ENCODE results near the gene ATXN7L3.

The ATXN7L3 gene

DNA sequence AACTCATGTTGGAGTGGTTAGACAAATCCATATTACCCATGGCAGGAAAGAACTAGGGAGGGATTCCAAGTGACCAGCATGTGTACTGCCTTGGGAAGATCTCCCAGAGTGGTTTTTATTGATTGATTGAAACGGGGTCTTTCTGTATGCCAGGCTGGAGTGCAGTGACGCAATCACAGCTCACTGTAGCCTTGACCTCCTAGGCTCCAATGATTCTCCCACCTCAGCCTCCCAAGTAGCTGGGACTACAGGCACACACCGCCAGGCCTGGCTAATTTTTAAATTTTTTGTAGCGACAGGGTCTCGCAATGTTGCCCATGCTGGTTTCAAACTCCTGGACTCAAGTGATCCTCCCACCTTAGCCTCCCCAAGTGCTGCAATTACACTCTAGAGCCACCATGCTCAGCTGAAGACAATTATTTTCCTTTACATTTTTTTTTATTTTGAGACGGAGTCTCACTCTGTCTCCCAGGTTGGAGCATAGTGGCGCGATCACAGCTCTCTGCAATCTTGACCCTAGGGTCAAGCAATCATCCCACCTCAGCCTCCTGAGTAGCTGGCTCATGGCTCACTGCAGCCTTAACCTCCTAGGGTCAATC, 15.4 kb downstream of the ATXN7L3 start:
- Histone ChIP-seq H3K36me3 (ENCODE audit: control insufficient read depth, insufficient read depth, low read length, severe bottlenecking) (peaks cover 10% of the 10 kb centered on the region), H3K9ac (ENCODE audit: low read length) (no peak overlapping the region), H3K9me3 (ENCODE audit: control insufficient read depth, low read length) (no peaks in the 10 kb centered on the region), H3K27me3 (replicated peaks; ENCODE audit: control insufficient read depth, insufficient read depth, low read length) (no peaks in the 10 kb centered on the region), H3K4me3 (ENCODE audit: low read length) (no peak overlapping the region), H3K4me1 (ENCODE audit: control insufficient read depth, insufficient read depth, low read length) (peaks cover 29% of the 10 kb centered on the region)
- no peak for DNase-seq (ENCODE audit: low read depth)

DNA sequence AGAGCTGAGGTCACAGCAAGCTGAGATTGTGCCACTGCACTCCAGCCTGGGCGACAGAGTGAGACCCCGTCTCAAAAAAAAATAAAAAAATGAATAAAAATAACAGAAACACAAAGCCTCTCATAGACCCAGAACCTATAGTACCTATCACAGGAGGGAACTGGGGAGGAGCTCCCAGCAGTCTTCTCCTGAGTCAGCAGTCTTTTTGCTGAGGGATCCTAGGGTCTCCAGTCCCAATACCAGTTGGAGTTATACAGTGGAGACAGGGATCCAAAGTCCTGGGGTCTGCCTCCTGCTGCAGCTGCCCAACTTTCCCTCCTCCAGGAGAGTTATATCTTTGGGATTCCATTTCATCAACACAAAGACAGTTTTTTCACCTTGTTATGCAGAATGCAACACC, 16.7 kb downstream of the ATXN7L3 start:
- H3K9ac ChIP-seq (ENCODE audit: low read length): no peak overlapping the region
- H3K4me1 ChIP-seq (ENCODE audit: control insufficient read depth, insufficient read depth, low read length): peaks cover 18% of the 10 kb centered on the region
- no peak for DNase-seq (ENCODE audit: low read depth)
- no peaks in the 10 kb centered on the region for H3K9me3 ChIP-seq (ENCODE audit: control insufficient read depth, low read length)
- H3K36me3 ChIP-seq (ENCODE audit: control insufficient read depth, insufficient read depth, low read length, severe bottlenecking): peaks cover 5% of the 10 kb centered on the region
- no peak overlapping the region for H3K4me3 ChIP-seq (ENCODE audit: low read length)
- H3K27me3 ChIP-seq (replicated peaks; ENCODE audit: control insufficient read depth, insufficient read depth, low read length): no peaks in the 10 kb centered on the region

DNA sequence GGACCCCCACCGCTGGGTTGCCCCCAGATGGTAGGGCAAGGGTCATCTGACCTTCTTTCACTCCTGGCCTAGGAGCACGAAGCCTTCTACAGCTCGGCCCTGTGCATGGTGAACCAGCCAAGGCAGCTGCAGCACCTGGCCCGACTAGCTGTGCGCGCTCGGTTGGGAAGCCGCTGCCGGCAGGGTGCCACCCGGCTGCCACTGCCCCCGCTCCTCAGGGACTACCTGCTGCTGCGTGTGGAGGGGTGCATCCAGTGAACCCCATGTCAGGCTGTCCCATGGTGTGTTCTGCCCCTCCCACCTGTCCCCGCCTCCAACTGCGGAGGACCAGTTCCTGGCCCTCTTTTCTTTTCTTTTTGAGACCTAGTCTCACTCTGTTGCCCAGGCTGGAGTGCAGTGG, 21.6 kb downstream of the ATXN7L3 start:
- Histone ChIP-seq H3K9ac (ENCODE audit: low read length) (no peak overlapping the region), H3K4me3 (ENCODE audit: low read length) (no peak overlapping the region), H3K36me3 (ENCODE audit: control insufficient read depth, insufficient read depth, low read length, severe bottlenecking) (peaks cover 5% of the 10 kb centered on the region), H3K27me3 (replicated peaks; ENCODE audit: control insufficient read depth, insufficient read depth, low read length) (no peaks in the 10 kb centered on the region), H3K9me3 (ENCODE audit: control insufficient read depth, low read length) (no peaks in the 10 kb centered on the region), H3K4me1 (ENCODE audit: control insufficient read depth, insufficient read depth, low read length) (peaks cover 8% of the 10 kb centered on the region)
- no peak for DNase-seq (ENCODE audit: low read depth)

DNA sequence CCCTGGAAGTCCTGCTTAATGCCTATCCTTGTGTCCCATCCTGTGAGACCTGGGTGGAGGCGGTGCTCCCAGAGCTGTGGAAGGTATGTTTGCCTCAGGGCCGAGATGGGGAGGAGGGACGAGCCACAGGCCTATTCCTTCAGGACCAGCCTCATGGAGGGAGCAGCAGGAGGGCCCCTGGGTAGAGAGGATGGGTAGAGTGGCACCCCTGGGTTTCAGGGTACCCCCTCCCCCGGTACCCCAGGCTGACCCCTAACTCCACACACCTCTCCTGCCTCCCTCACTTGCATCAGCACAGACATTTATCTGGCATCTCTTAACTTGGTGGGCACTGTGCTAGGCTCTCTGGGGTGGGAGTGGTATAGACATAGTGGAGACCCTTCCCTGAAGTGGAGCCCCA, 22.0 kb downstream of the ATXN7L3 start:
- no peak overlapping the region for H3K4me3 ChIP-seq (ENCODE audit: low read length)
- no peaks in the 10 kb centered on the region for H3K27me3 ChIP-seq (replicated peaks; ENCODE audit: control insufficient read depth, insufficient read depth, low read length)
- H3K4me1 ChIP-seq (ENCODE audit: control insufficient read depth, insufficient read depth, low read length): peaks cover 8% of the 10 kb centered on the region
- DNase-seq (ENCODE audit: low read depth): no peak
- no peak overlapping the region for H3K9ac ChIP-seq (ENCODE audit: low read length)
- H3K9me3 ChIP-seq (ENCODE audit: control insufficient read depth, low read length): no peaks in the 10 kb centered on the region
- peaks cover 5% of the 10 kb centered on the region for H3K36me3 ChIP-seq (ENCODE audit: control insufficient read depth, insufficient read depth, low read length, severe bottlenecking)

DNA sequence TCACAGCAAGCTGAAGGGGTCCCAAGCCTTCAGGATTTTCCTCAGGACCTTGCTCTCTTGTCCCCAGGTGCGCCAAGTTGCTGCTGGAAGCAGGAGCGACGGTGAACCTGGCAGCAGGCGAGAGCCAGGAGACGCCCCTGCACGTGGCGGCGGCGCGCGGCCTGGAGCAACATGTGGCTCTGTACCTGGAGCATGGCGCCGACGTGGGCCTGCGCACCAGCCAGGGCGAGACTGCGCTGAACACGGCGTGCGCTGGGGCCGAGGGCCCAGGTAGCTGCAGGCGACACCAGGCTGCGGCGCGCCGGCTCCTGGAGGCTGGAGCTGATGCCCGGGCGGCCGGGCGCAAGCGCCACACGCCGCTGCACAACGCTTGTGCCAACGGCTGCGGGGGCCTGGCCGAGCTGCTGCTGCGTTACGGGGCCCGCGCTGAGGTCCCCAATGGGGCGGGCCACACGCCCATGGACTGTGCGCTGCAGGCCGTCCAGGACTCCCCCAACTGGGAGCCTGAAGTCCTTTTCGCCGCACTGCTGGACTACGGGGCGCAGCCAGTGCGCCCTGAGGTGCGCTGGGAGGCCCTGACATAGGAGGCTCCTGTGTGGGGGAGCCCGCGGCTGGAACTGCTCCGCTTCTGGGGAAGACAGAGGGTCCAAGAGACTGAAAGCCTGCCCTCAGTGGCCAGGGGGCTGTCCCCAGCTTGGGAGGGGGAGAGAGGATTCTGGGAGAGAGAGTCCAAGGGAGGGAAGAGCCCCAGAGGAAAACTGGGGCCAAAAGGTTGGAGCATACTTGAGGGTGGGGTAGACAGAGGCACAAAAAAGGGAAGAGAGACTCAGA, 22.8 kb downstream of the ATXN7L3 start:
- no peak for DNase-seq (ENCODE audit: low read depth)
- Histone ChIP-seq H3K9ac (ENCODE audit: low read length) (no peak overlapping the region), H3K27me3 (replicated peaks; ENCODE audit: control insufficient read depth, insufficient read depth, low read length) (no peaks in the 10 kb centered on the region), H3K9me3 (ENCODE audit: control insufficient read depth, low read length) (no peaks in the 10 kb centered on the region), H3K36me3 (ENCODE audit: control insufficient read depth, insufficient read depth, low read length, severe bottlenecking) (peaks cover 4% of the 10 kb centered on the region), H3K4me1 (ENCODE audit: control insufficient read depth, insufficient read depth, low read length) (peaks cover 2% of the 10 kb centered on the region), H3K4me3 (ENCODE audit: low read length) (no peak overlapping the region)

DNA sequence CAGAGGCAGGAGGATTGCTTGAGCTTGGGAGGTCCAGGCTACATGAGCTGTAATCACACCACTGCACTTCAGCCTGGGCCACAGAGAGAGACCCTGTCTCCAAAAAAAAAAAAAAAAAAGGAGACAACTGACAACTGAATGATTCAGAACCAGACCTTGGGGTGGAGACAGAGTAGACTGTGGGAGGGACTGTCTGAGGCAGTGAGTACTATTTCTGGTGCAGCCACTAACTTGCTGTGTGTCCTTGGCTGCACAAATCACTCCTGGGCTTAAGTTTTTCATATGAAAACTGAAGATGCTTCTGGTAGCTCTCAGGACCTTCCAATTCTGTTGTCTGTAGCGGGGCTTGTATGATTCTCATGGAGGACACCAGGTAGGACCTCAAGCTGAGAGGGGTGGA, 23.4 kb downstream of the ATXN7L3 start:
- no peak for DNase-seq (ENCODE audit: low read depth)
- Histone ChIP-seq H3K9me3 (ENCODE audit: control insufficient read depth, low read length) (no peaks in the 10 kb centered on the region), H3K9ac (ENCODE audit: low read length) (no peak overlapping the region), H3K27me3 (replicated peaks; ENCODE audit: control insufficient read depth, insufficient read depth, low read length) (no peaks in the 10 kb centered on the region), H3K4me3 (ENCODE audit: low read length) (no peak overlapping the region), H3K4me1 (ENCODE audit: control insufficient read depth, insufficient read depth, low read length) (no peaks in the 10 kb centered on the region), H3K36me3 (ENCODE audit: control insufficient read depth, insufficient read depth, low read length, severe bottlenecking) (no peaks in the 10 kb centered on the region)

DNA sequence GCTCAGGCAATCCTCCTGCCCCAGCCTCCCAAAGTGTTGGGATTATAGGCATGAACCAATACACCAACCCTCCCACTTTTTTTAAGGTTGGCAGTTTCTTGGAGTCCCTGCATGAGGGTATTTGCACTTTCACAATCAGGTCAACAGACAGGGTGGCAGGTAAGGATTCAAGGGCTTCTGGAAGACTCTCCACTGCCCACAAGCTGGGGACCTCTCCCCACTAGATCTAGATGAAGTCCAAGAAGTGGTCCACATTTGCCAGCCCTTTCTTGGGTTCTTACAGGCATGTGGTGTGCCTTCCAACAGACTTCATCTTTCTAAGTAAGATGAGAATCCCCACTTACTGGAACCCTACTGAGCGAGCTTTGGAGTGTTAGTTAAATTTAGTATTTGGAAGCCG, 25.3 kb downstream of the ATXN7L3 start:
- no peaks in the 10 kb centered on the region for H3K36me3 ChIP-seq (ENCODE audit: control insufficient read depth, insufficient read depth, low read length, severe bottlenecking)
- peaks cover 10% of the 10 kb centered on the region for H3K4me1 ChIP-seq (ENCODE audit: control insufficient read depth, insufficient read depth, low read length)
- H3K4me3 ChIP-seq (ENCODE audit: low read length): no peak overlapping the region
- no peak overlapping the region for H3K9ac ChIP-seq (ENCODE audit: low read length)
- H3K27me3 ChIP-seq (replicated peaks; ENCODE audit: control insufficient read depth, insufficient read depth, low read length): no peaks in the 10 kb centered on the region
- DNase-seq (ENCODE audit: low read depth): no peak
- no peaks in the 10 kb centered on the region for H3K9me3 ChIP-seq (ENCODE audit: control insufficient read depth, low read length)

DNA sequence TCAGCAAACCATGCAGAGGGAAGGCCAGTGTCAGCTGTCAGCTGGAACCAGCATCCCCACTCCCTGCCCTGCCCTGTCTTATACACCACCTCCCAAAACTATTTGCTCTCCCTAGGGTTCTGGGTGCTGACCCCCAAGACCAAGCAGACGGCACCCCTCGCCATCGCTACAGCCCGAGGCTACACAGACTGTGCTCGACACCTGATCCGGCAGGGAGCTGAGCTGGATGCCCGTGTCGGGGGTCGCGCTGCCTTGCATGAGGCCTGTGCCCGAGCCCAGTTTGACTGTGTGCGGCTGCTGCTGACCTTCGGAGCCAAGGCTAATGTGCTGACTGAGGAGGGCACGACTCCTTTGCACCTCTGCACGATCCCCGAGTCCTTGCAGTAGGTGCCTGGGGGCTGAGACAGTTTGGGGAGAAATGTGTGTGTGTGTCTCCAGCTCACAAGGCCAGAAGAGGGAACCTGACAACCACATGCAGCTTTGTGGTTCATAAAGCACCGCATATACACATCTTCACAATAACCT, 27.7 kb downstream of the ATXN7L3 start:
- Histone ChIP-seq H3K4me1 (ENCODE audit: control insufficient read depth, insufficient read depth, low read length) (peaks cover 12% of the 10 kb centered on the region), H3K9ac (ENCODE audit: low read length) (no peak overlapping the region)
- no peak for DNase-seq (ENCODE audit: low read depth)

DNA sequence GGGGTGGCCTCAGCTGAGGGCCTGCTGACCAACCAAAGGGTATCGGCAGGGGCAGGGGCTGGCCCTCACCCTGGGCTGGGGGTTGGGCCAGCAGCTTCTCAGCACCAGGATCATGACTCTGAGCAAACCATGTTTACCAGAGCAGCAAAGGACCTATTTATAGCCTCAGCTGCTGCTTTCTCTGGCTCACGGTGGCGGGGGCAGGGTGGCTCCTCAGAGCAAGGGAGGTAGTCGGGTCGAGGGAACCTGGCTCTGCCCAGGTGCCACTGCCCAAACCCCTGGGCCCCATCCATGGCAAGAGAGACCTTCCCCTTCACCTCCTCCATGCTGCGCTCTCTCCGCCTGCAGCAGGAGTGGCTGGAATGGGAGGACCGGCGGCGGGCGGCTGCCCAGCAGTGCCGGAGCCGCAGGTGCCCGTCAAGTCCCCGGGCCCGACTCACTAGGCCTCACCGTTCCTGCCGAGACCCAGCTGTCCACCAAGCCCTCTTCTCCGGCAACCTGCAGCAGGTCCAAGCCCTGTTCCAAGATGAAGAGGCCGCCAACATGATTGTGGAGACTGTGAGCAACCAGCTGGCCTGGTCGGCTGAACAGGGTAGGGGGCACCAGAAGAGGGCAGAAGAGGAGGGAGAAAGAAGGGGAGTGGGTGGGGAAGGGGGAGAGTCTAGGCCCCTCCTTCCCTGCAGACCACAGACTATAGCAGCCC, 29.0 kb downstream of the ATXN7L3 start, which contains the start of gene ASB16:
Gene ASB16, plus strand, starts transcription at position 206 of the 703 bp plus-strand sequence. Its CDS starts 86 bp downstream, at position 292.
- H3K4me1 ChIP-seq (ENCODE audit: control insufficient read depth, insufficient read depth, low read length): peaks cover 12% of the 10 kb centered on the region
- peak; percentile 34 for DNase-seq (ENCODE audit: low read depth)
- H3K9me3 ChIP-seq (ENCODE audit: control insufficient read depth, low read length): no peaks in the 10 kb centered on the region
- no peaks in the 10 kb centered on the region for H3K27me3 ChIP-seq (replicated peaks; ENCODE audit: control insufficient read depth, insufficient read depth, low read length)
- no peaks in the 10 kb centered on the region for H3K36me3 ChIP-seq (ENCODE audit: control insufficient read depth, insufficient read depth, low read length, severe bottlenecking)
- peak within 1 kb of the TSS; percentile 11 for H3K9ac ChIP-seq (ENCODE audit: low read length)
- peak within 1 kb of the TSS; percentile 8 for H3K4me3 ChIP-seq (ENCODE audit: low read length)

More for the DNA sequence above, 27.7 kb downstream of the ATXN7L3 start:
- no peaks in the 10 kb centered on the region for H3K9me3 ChIP-seq (ENCODE audit: control insufficient read depth, low read length)
- H3K4me3 ChIP-seq (ENCODE audit: low read length): no peak overlapping the region
- no peaks in the 10 kb centered on the region for H3K36me3 ChIP-seq (ENCODE audit: control insufficient read depth, insufficient read depth, low read length, severe bottlenecking)
- no peaks in the 10 kb centered on the region for H3K27me3 ChIP-seq (replicated peaks; ENCODE audit: control insufficient read depth, insufficient read depth, low read length)

DNA sequence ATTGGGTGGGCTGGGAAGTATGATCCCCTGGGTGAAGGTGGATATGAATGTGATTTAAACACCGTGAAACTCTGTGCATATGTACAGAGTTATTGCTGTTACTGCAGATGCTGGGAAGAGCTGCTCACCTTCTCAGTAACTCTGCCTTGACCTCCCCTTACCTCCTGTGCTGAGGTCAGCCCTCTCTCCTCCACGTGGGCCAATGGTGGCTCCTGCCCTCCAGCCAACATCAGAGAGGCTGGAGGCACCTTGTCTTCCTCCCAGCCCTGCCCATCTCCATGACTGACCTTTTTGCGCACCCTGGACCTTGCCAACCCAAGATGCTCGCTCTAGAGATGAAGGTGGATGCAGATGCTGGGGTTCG, 29.6 kb downstream of the ATXN7L3 start:
- H3K27me3 ChIP-seq (replicated peaks; ENCODE audit: control insufficient read depth, insufficient read depth, low read length): no peaks in the 10 kb centered on the region
- H3K36me3 ChIP-seq (ENCODE audit: control insufficient read depth, insufficient read depth, low read length, severe bottlenecking): no peaks in the 10 kb centered on the region
- H3K9ac ChIP-seq (ENCODE audit: low read length): peak overlapping the region; percentile 11
- H3K9me3 ChIP-seq (ENCODE audit: control insufficient read depth, low read length): no peaks in the 10 kb centered on the region
- peak overlapping the region; percentile 8 for H3K4me3 ChIP-seq (ENCODE audit: low read length)
- DNase-seq (ENCODE audit: low read depth): no peak
- H3K4me1 ChIP-seq (ENCODE audit: control insufficient read depth, insufficient read depth, low read length): peaks cover 12% of the 10 kb centered on the region

DNA sequence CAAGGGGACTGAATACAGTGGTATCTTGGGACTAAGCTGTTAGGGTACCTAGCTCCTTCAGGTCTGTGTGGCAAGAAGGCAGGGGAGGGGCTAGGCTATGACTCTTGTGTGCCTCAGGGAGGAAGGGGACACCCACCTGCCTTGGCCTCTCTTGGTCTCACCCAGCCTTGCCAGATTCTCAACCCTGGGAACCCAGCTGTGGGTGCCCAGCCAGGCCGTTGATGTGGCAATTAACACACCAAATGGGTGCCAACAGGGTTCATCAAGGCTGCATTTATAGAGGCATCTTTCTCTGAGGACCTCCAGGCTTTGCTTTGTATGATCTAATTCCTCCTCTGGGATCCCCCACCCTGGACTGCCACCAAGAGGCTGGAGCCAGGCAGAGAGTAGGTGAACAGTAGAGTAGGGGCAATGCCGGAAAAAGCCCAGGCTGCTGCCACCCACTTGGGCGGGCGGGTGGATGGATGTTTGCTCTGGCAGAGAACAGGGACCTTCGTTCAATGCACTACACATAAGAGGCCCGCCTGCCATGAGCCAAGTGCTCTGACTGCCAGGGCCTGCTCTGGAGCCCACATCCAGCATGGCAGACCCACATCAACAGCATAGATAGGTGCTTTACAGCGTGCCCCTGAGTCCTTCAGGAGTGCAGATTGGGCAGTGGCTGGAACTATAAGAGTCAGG, 32.4 kb downstream of the ATXN7L3 start:
- Histone ChIP-seq H3K27me3 (replicated peaks; ENCODE audit: control insufficient read depth, insufficient read depth, low read length) (no peaks in the 10 kb centered on the region), H3K9ac (ENCODE audit: low read length) (no peak overlapping the region), H3K36me3 (ENCODE audit: control insufficient read depth, insufficient read depth, low read length, severe bottlenecking) (no peaks in the 10 kb centered on the region), H3K4me3 (ENCODE audit: low read length) (no peak overlapping the region), H3K9me3 (ENCODE audit: control insufficient read depth, low read length) (no peaks in the 10 kb centered on the region), H3K4me1 (ENCODE audit: control insufficient read depth, insufficient read depth, low read length) (peaks cover 12% of the 10 kb centered on the region)
- no peak for DNase-seq (ENCODE audit: low read depth)
